ENCODE results near the gene RALGPS2.

DNA sequence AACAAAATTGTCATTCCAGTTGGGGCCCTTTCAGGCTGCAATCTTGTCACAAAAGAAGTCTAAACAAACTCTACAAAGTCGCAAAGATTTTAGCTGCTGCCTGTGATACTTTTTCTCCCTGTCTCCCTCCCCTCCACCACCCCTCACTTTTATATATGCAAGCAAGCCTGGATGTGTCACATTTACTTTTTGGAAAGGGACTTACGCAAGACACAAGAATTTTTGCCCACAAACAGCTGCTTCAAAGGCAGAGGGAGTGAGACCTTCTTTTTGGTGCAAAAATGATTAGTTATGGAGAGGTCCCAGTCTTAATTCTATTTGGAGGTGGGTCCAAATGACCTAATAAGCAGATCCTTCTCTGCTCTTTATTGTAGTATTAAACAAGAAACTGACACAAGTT is 22.9 kb upstream of the RALGPS2 start:
- TF ChIP-seq, protein P1, sequence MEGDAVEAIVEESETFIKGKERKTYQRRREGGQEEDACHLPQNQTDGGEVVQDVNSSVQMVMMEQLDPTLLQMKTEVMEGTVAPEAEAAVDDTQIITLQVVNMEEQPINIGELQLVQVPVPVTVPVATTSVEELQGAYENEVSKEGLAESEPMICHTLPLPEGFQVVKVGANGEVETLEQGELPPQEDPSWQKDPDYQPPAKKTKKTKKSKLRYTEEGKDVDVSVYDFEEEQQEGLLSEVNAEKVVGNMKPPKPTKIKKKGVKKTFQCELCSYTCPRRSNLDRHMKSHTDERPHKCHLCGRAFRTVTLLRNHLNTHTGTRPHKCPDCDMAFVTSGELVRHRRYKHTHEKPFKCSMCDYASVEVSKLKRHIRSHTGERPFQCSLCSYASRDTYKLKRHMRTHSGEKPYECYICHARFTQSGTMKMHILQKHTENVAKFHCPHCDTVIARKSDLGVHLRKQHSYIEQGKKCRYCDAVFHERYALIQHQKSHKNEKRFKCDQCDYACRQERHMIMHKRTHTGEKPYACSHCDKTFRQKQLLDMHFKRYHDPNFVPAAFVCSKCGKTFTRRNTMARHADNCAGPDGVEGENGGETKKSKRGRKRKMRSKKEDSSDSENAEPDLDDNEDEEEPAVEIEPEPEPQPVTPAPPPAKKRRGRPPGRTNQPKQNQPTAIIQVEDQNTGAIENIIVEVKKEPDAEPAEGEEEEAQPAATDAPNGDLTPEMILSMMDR (IDR thresholded peaks at IDR 0.05): no peak
- no peak for TF ChIP-seq EP300 (IDR thresholded peaks at IDR 0.05)

All from upper lobe of left lung (tissue), 4 donors.